Amniotic stem cell (primary cell): ENCODE measurements around the gene GOLIM4.

Experiments used
- DNase-seq: peaks from one replicate; lab custom pipeline; 2025; lab: John Stamatoyannopoulos, UW

The GOLIM4 gene

DNA sequence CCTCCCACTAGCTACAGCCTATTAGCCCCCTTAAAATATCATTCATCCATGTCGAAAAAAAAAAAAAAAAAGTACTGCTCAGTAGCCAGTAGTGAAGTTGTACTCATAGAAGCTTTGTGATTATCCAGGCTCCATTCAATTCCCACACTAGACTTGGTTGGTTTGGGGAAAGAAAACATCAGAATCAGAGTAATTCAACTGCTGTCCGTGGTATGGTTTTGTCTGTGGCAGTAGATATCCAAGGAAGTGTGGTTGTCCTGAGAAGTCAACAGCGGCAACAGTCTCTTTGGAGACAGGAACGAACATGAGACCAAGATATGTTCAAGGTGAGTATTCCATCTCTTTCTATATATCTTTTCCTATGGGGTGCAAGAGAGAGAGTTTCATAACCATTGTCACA lies 99.2 kb downstream of the GOLIM4 start:
- DNase-seq, result no peak

DNA sequence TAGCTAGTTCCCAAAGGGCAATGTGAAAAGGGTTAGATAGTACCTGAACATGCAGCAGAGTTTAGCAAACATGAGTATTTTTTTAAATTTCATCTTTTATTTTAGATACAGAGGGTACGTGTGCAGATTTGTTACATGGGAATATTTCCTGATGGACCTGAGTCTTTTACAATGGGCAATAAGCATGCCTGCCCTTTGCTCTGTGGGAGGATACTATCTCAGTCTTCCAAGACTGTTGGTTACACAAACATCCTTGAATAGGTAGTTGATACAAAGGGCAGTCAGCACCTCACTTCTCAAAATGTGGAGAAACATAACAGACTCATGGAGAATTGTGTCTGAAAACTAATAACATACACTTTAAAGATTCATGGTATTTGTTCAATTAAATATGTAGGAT lies 103.3 kb downstream of the GOLIM4 start:
- DNase-seq, result no peak

- no peak for DNase-seq
Observed at GRCh38 chr3:167991213-167991612, 104.5 kb downstream of the GOLIM4 start.

GRCh38 chr3:167989999-167990398 lies 105.7 kb downstream of the GOLIM4 start:
- no peak for DNase-seq

GRCh38 chr3:167989066-167989465 lies 106.7 kb downstream of the GOLIM4 start:
- no peak for DNase-seq

DNA sequence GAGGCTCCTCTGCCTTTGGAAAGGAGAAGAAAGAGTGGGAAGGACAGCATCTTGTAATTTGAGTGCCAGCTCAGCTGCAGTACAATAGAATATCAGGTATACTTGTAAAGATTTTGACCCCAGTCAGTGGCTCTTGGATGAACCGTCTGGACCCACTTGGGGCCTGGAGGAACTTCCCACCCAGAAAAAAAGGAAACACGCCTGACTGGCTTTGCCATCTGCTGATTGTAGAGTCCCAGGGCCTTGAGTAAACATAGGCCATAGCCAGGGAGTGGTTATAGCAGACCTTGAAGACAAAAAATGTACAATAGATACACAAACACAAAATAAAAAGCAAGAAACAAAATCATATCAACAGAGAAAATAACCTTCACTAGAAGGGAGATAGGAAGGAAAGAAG lies 112.1 kb downstream of the GOLIM4 start:
- DNase-seq, result no peak

DNA sequence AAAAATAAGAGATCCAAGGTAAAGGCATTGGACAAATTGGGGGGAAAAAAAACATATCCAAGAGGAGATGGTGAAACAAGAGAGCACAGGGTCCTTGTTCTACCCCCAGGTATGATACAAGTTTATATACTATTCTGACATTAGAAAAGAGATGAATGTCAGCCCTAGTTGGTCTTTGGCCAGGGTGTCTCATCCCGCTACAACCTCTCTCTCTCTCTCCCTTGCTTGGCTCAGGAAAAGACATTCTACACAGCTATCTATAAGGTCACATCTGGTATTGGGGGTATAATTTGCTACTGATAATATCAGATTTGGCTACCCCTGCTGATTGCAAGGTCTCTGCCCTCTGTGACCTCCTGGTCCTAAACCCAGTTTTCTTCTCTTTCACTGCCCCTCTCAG lies 117.2 kb downstream of the GOLIM4 start:
- no peak for DNase-seq

DNA sequence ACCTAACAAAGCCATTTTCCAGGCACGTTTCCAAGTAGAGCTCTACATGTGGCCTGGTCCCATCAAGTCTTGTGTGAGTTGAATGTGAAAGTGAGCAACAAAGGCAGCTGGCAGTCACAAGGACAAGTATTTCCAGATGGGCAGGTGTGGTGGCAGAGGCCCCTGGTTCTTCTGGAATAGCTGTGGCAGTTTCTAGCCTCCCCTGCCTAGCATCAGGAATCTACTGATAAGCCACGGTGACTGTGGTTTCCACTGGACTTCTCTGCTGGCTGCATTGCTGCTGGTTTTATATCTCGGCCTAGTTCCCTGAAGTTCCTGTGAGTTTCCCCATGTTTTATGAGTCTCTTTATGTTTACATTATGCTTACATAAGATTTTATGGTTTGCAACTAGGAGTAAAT lies 117.7 kb downstream of the GOLIM4 start:
- no peak for DNase-seq

- no peak for DNase-seq
Observed at GRCh38 chr3:167976516-167977361, 119.0 kb downstream of the GOLIM4 start.

DNA sequence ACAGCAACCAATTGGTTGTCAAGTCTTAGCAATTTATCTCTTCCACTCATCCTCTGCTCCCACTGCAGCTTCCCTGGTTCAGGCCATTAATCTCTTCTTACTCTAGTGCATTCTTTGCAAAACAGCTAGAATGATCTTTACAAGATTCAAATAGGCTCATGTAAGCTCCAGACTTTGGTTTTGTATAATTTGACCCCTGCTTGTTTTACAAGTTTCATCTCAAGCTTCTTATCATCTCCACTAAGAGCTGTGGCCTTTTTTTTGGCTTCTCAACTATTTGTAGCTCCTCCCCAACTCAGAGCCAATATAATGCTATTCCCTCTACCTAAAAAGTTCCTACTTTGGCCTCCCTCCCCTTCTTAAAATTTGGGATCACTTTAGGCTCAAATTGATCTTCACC lies 121.8 kb downstream of the GOLIM4 start:
- no peak for DNase-seq

DNA sequence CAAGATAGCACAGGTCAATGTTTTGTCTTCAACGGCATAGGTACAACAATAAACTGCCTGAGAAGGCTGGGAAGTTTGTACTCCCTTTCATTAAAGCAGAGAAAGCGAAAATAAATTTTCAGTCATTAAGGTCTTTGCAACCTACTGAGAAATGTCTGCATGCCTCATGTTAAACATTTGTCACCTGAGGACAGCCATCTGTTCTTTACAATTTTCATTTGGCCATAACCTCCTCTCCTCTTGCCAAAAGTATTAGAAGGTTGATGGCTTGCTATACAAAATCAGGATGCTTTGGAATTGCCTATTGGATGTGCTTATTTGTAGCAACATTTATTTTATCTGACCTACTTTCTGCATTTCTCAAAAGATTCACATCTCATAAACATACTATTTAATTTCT lies 122.7 kb downstream of the GOLIM4 start:
- no peak for DNase-seq

DNA sequence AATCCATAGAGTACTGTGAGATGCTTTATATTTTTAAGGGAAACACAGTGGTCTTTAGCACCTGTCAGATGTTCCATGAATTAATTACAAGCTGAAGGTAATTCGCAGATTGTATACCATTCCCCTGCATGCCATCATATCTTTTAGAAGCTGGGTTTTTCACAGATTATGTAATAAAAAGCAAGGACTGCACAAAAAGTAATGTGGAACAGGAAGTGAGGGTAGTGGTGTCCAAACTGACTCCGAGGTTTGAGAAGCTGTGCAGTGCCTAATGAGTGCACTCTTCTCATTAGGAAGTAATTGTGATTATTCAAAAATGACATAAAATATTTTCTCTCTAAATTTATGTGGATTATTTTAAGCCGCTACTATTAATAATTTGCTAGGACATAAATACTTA lies 123.2 kb downstream of the GOLIM4 start:
- DNase-seq, result no peak

- DNase-seq, result no peak
Observed at GRCh38 chr3:167969548-167969947, 126.2 kb downstream of the GOLIM4 start.

DNA sequence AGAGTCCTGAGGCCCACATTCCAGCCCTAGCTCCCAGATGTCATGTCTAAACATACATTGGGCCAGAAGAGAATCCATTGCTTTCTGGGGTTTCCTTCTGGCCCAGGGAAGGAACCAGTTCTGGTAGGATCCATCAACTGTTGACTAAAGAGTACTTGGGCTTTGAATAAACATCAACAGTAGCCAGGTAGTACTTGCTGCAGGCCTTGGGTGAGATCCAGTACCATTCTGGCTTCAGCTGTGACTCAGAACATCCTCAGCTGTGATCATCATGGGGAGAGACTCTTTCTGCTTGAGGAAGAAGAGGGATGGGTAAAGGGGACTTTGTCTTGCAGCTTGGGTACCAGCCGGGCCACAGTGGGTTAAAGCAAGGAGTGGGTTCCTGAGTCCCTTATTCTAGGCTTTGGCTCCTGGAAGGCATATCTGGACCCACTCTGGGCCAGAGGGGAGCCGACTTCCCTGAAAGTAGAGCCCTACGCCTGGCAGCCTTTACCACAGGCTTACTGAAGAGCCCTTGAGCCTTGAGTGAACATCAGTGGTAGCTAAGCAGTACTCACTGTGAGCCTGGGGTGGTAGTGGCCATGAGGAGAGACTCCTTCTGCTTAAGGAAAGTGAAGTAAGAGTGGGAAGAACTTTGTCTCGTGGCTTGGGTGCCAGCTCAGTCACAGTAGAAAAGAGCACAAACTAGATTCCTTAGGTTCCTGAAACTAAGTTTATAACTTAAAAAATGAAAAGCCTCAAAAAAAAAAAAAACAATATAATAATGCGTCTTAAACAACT lies 128.3 kb downstream of the GOLIM4 start:
- DNase-seq, result no peak
